Gastrocnemius medialis (tissue), 4 donors: ENCODE data around the gene VMP1.

Experiments used
- POLR2A ChIP-seq, 2 donors: fragments of 450-650 bp; IDR thresholded peaks; one replicate each; pipeline ENCODE4 v1.6.1; 2017; ENCODE audit warnings: antibody characterized with exemption in 2 of 2, mild to moderate bottlenecking in 2 of 2, moderate library complexity in 2 of 2
- TF ChIP-seq, protein P1 (sequence below), 5 experiments: fragments of 450-650 bp in 3 of 5; fragments of 200-600 bp in 2 of 5; sonication (generic) in 2 of 5; IDR thresholded peaks in 4 of 5; conservative IDR thresholded peaks in 1 of 5; 1 replicate in 4 of 5; 2 replicates in 1 of 5; pipeline ENCODE4 v1.5.1; 2016 to 2019; ENCODE audit warnings: antibody characterized with exemption in 5 of 5, mild to moderate bottlenecking in 3 of 5, moderate library complexity in 3 of 5

DNA sequence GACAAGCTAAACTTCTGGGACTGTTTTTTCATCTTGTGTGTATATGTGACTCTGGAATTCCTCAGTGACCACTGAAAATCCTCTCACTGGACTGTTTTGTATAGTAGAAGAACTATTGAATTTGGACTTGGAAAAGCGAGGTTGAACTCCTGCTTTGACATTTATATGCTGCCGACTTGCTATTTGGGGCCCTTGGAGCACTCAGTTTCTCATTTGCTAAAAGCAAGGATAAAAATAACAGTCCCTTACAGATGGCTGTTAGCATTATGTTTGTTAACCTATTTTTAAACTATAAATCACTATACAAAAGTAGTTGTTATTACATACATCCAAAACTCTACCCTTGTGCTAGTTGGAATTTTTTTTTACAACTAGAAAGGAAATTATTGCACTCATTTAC is 9.0 kb downstream of the VMP1 start:
- TF ChIP-seq, protein P1, sequence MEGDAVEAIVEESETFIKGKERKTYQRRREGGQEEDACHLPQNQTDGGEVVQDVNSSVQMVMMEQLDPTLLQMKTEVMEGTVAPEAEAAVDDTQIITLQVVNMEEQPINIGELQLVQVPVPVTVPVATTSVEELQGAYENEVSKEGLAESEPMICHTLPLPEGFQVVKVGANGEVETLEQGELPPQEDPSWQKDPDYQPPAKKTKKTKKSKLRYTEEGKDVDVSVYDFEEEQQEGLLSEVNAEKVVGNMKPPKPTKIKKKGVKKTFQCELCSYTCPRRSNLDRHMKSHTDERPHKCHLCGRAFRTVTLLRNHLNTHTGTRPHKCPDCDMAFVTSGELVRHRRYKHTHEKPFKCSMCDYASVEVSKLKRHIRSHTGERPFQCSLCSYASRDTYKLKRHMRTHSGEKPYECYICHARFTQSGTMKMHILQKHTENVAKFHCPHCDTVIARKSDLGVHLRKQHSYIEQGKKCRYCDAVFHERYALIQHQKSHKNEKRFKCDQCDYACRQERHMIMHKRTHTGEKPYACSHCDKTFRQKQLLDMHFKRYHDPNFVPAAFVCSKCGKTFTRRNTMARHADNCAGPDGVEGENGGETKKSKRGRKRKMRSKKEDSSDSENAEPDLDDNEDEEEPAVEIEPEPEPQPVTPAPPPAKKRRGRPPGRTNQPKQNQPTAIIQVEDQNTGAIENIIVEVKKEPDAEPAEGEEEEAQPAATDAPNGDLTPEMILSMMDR (IDR thresholded peaks at IDR 0.05 in 4 of 5, conservative IDR thresholded peaks at IDR 0.05 in 1 of 5) = no peak
- TF ChIP-seq POLR2A (IDR thresholded peaks at IDR 0.05) = no peak
